AG04449 (cell line): ENCODE data around the gene KAZN.

Source experiments
- CTCF ChIA-PET: fragments of 350-600 bp; formaldehyde crosslinking; extraction: SDS; loops from one replicate; lab custom pipeline; 2021; ENCODE audit warnings: antibody characterized with exemption; lab: Yijun Ruan, JAX
- POLR2A ChIA-PET: fragments of 400-600, 350-600 bp; formaldehyde crosslinking; extraction: SDS; loops from one replicate; lab custom pipeline; 2020; ENCODE audit warnings: antibody characterized with exemption, inconsistent platforms; lab: Yijun Ruan, JAX
- DNase-seq: peaks from one replicate; pipeline ENCODE4 v3.0.0-alpha.2; 2010; ENCODE audit warnings: low read depth, low spot score
- H3K4me3 ChIP-seq: 2 replicates; pipeline ENCODE4 v1.5.1; 2011; ENCODE audit warnings: low read depth, mild to moderate bottlenecking, control low read depth, low read length
- CTCF ChIP-seq: IDR thresholded peaks from one replicate; pipeline ENCODE4 v1.5.1; 2011; ENCODE audit warnings: mild to moderate bottlenecking, moderate library complexity, low read length, control low read depth, inconsistent platforms; ENCODE audit not compliant: insufficient read depth; ENCODE audit errors: missing control alignments

The KAZN gene

GRCh38 chr1:14777516-14778506 is 179.3 kb downstream of the KAZN start:
- DNase-seq, result no peak
- TF ChIP-seq CTCF, result no peak
- ChIA-PET POLR2A (no interaction called here), CTCF (interaction anchor here (1.0 to 4.9 kb wide), 5 partner anchors 9 to 269 kb away, joined by 3 to 32 read pairs (median 9); no protein-coding TSS in a partner anchor)
- H3K4me3 ChIP-seq, result no peak overlapping the region

- no peak overlapping the region for H3K4me3 ChIP-seq
- CTCF ChIA-PET, result interaction anchor here (1.0 to 4.9 kb wide), 5 partner anchors 8 to 268 kb away, joined by 3 to 32 read pairs (median 9); no protein-coding TSS in a partner anchor
- no peak for TF ChIP-seq CTCF
- DNase-seq, result no peak
- POLR2A ChIA-PET, result no interaction called here
These were observed 180.0 kb downstream of the KAZN start for GRCh38 chr1:14778541-14778897.

GRCh38 chr1:14778898-14779865 is 180.7 kb downstream of the KAZN start:
- CTCF ChIA-PET, result interaction anchor here (0.7 to 4.9 kb wide), 8 partner anchors 8 to 320 kb away, joined by 3 to 32 read pairs (median 6); no protein-coding TSS in a partner anchor
- POLR2A ChIA-PET, result interaction anchor here (0.7 kb wide), 1 partner anchor 28 kb away, joined by 3 read pairs; no protein-coding TSS in a partner anchor
- DNase-seq, result no peak

GRCh38 chr1:14780271-14780670 is 181.8 kb downstream of the KAZN start:
- CTCF ChIA-PET, result interaction anchor here (0.7 to 4.9 kb wide), 6 partner anchors 10 to 319 kb away, joined by 3 to 32 read pairs (median 10); no protein-coding TSS in a partner anchor

More at GRCh38 chr1:14778898-14779865, 180.7 kb downstream of the KAZN start:
- peak; percentile 65 for TF ChIP-seq CTCF
- H3K4me3 ChIP-seq, result no peak overlapping the region

GRCh38 chr1:14781811-14782210 is 183.3 kb downstream of the KAZN start:
- POLR2A ChIA-PET, result no interaction called here
- no peak for DNase-seq
- H3K4me3 ChIP-seq, result no peak overlapping the region
- CTCF ChIA-PET, result interaction anchor here (1.0 to 3.9 kb wide), 2 partner anchors 8 to 246 kb away, joined by 3 to 24 read pairs; no protein-coding TSS in a partner anchor
- TF ChIP-seq CTCF, result no peak

More at GRCh38 chr1:14780271-14780670, 181.8 kb downstream of the KAZN start:
- DNase-seq, result no peak
- POLR2A ChIA-PET, result no interaction called here
- no peak overlapping the region for H3K4me3 ChIP-seq
- TF ChIP-seq CTCF, result no peak
